Liver (tissue), 9 donors: ENCODE results near the gene TRAK1. TPM values are rescaled to one million over a fixed set of nuclear protein-coding genes. Genes with fewer than 3 reads are reported as not detected.

Source experiments
- DNase-seq: peaks from one replicate; pipeline ENCODE4 v3.0.0-alpha.2; 2017; ENCODE audit warnings: low spot score
- H3K27ac ChIP-seq, 2 donors: one replicate each; pipeline ENCODE4 v1.7.0; 2013; ENCODE audit warnings: inconsistent platforms in 2 of 2, low read length in 2 of 2, control low read depth in 1 of 2, low read depth in 1 of 2, mild to moderate bottlenecking in 1 of 2
- H3K27me3 ChIP-seq, 4 donors: one replicate each; pipeline versions ENCODE4 v1.6.1 to v1.7.0; 2013; ENCODE audit warnings: low read length in 3 of 4, inconsistent platforms in 1 of 4, mild to moderate bottlenecking in 1 of 4, moderate library complexity in 1 of 4; ENCODE audit not compliant: control insufficient read depth in 4 of 4, insufficient read depth in 4 of 4
- H3K36me3 ChIP-seq, 4 donors: one replicate each; pipeline versions ENCODE4 v1.6.1 to v1.7.0; 2013; ENCODE audit warnings: low read length in 3 of 4, mild to moderate bottlenecking in 3 of 4, low read depth in 1 of 4, moderate library complexity in 1 of 4; ENCODE audit not compliant: control insufficient read depth in 4 of 4, insufficient read depth in 3 of 4
- H3K4me1 ChIP-seq, 4 donors: one replicate each; pipeline versions ENCODE4 v1.6.1 to v1.7.0; 2013; ENCODE audit warnings: low read length in 3 of 4, mild to moderate bottlenecking in 3 of 4, moderate library complexity in 1 of 4; ENCODE audit not compliant: control insufficient read depth in 4 of 4, insufficient read depth in 4 of 4
- H3K4me3 ChIP-seq, 3 donors: one replicate each; pipeline versions ENCODE4 v1.6.1 to v1.7.0; 2013; ENCODE audit warnings: low read length in 3 of 3, control low read depth in 1 of 3, low read depth in 1 of 3, mild to moderate bottlenecking in 1 of 3
- H3K9ac ChIP-seq, 2 donors: one replicate each; pipeline ENCODE4 v1.7.0; 2013; ENCODE audit warnings: low read length in 2 of 2, mild to moderate bottlenecking in 2 of 2, moderate library complexity in 2 of 2, control low read depth in 1 of 2, low read depth in 1 of 2
- H3K9me3 ChIP-seq, 4 donors: one replicate each; pipeline versions ENCODE4 v1.6.1 to v1.7.0; 2013; ENCODE audit warnings: low read length in 3 of 4; ENCODE audit not compliant: control insufficient read depth in 4 of 4
- ATF3 ChIP-seq: IDR thresholded peaks from 2 replicates; pipeline ENCODE4 v1.6.1; 2016; ENCODE audit warnings: antibody characterized with exemption
- CTCF ChIP-seq: fragments of 150-350 bp; IDR thresholded peaks from 2 replicates; pipeline ENCODE4 v1.5.1; 2017; ENCODE audit warnings: improper control_type of control experiment, low read depth, low read length; ENCODE audit not compliant: missing input control
- EGR1 ChIP-seq, 2 donors: IDR thresholded peaks; 2 replicates each; pipeline ENCODE4 v1.6.1; 2016 to 2018; ENCODE audit warnings: antibody characterized with exemption in 2 of 2, low read depth in 2 of 2
- FOXA1 ChIP-seq: IDR thresholded peaks from 2 replicates; pipeline ENCODE4 v1.6.1; 2016; ENCODE audit warnings: antibody characterized with exemption
- FOXA2 ChIP-seq: IDR thresholded peaks from 2 replicates; pipeline ENCODE4 v1.6.1; 2016; ENCODE audit warnings: antibody characterized with exemption
- GABPA ChIP-seq, 2 donors: IDR thresholded peaks in 1 of 2; conservative IDR thresholded peaks in 1 of 2; 2 replicates each; pipeline ENCODE4 v1.6.1; 2016; ENCODE audit warnings: antibody characterized with exemption in 2 of 2, mild to moderate bottlenecking in 1 of 2, moderate library complexity in 1 of 2
- HNF4A ChIP-seq, 2 donors: conservative IDR thresholded peaks; 2 replicates each; pipeline ENCODE4 v1.6.1; 2016; ENCODE audit warnings: antibody characterized with exemption in 2 of 2, mild to moderate bottlenecking in 2 of 2
- HNF4G ChIP-seq: IDR thresholded peaks from 2 replicates; pipeline ENCODE4 v1.6.1; 2016; ENCODE audit warnings: antibody characterized with exemption
- JUND ChIP-seq, 2 donors: IDR thresholded peaks; 2 replicates each; pipeline ENCODE4 v1.6.1; 2016; ENCODE audit warnings: antibody characterized with exemption in 2 of 2
- MAX ChIP-seq: IDR thresholded peaks from 2 replicates; pipeline ENCODE4 v1.6.1; 2016; ENCODE audit warnings: antibody characterized with exemption
- NR2F2 ChIP-seq: IDR thresholded peaks from 2 replicates; pipeline ENCODE4 v1.6.1; 2016; ENCODE audit warnings: antibody characterized with exemption
- RAD21 ChIP-seq, 2 donors: IDR thresholded peaks; 2 replicates each; pipeline ENCODE4 v1.6.1; 2016; ENCODE audit warnings: antibody characterized with exemption in 2 of 2, mild to moderate bottlenecking in 2 of 2
- REST ChIP-seq: IDR thresholded peaks from 2 replicates; pipeline ENCODE4 v1.6.1; 2016; ENCODE audit warnings: antibody characterized with exemption, mild to moderate bottlenecking
- RXRA ChIP-seq, 2 donors: IDR thresholded peaks; 2 replicates each; pipeline ENCODE4 v1.6.1; 2017 to 2018; ENCODE audit warnings: antibody characterized with exemption in 2 of 2, mild to moderate bottlenecking in 1 of 2
- SP1 ChIP-seq: IDR thresholded peaks from 2 replicates; pipeline ENCODE4 v1.6.1; 2018; ENCODE audit warnings: antibody characterized with exemption, mild to moderate bottlenecking
- TAF1 ChIP-seq: conservative IDR thresholded peaks from 2 replicates; pipeline ENCODE4 v1.6.1; 2016; ENCODE audit warnings: antibody characterized with exemption, mild to moderate bottlenecking
- YY1 ChIP-seq: IDR thresholded peaks from 2 replicates; pipeline ENCODE4 v1.6.1; 2016; ENCODE audit warnings: antibody characterized with exemption, mild to moderate bottlenecking
- ZBTB33 ChIP-seq: IDR thresholded peaks from 2 replicates; pipeline ENCODE4 v1.6.1; 2016; ENCODE audit warnings: antibody characterized with exemption
- WGBS: extraction: QIAGEN DNeasy Blood & Tissue Kit; methylation state at CpG from one replicate; pipeline ENCODE4 v1.1.7; 2013; 5-methylcytosine and 5-hydroxymethylcytosine counted together
- polyA plus RNA-seq, 2 donors: library from polyadenylated mRNA; stranded (reverse) in 1 of 2; unstranded in 1 of 2; fragments of 200-250 nt in 1 of 2; fragments of >200 nt in 1 of 2; fragmentation: Nextera tagmentation in 1 of 2; extraction: Ambion mirVana in 1 of 2; gene quantifications; one replicate each; pipeline versions ENCODE4 v1.2.1 to v1.2.3, GENCODE V29; 2013 to 2015
- total RNA-seq, 2 donors: library from RNA; depleted of rRNA; stranded (reverse); fragments of >200 nt; gene quantifications; one replicate each; pipeline ENCODE4 v1.2.3, GENCODE V29; 2014
- donor health status: healthy.
- donor health status: healthy.
- donor health status: healthy.
- donor health status: healthy.
- donor health status: healthy.

Gene TRAK1
- total and polyA plus RNA-seq, 4 donors = 3.4 to 21.7 (median 8.6) TPM

- H3K4me3 ChIP-seq = no peak overlapping the region
- H3K9ac ChIP-seq = no peak overlapping the region
These were observed 20.6 kb upstream of the TRAK1 start for GRCh38 chr3:42070524-42070923.

More at GRCh38 chr3:42070524-42070923, 20.6 kb upstream of the TRAK1 start:
- TF ChIP-seq HNF4A (conservative IDR thresholded peaks at IDR 0.05) (no peak), NR2F2 (no peak), ZBTB33 (no peak), RAD21 (IDR thresholded peaks at IDR 0.05) (no peak), FOXA1 (no peak), YY1 (no peak), MAX (no peak), HNF4G (no peak), JUND (IDR thresholded peaks at IDR 0.05) (no peak), RXRA (IDR thresholded peaks at IDR 0.05) (no peak), REST (no peak), EGR1 (IDR thresholded peaks at IDR 0.05; ENCODE audit: low read depth in 2 of 2) (no peak), ATF3 (no peak), SP1 (no peak), TAF1 (no peak), CTCF (no peak), GABPA (IDR thresholded peaks at IDR 0.05 in 1 of 2, conservative IDR thresholded peaks at IDR 0.05 in 1 of 2) (no peak), FOXA2 (no peak)
- no peaks in the 10 kb centered on the region for H3K27me3 ChIP-seq
- peaks cover 16 to 33% (median 23%) of the 10 kb centered on the region in 4 donors for H3K4me1 ChIP-seq
- no peaks in the 10 kb centered on the region for H3K36me3 ChIP-seq
- no peak for DNase-seq
- 93% methylated on average over 1 of the region's 1 CpG for WGBS
- H3K27ac ChIP-seq = peak overlapping the region in 1 of 2 donors; percentile 30
- no peaks in the 10 kb centered on the region for H3K9me3 ChIP-seq
